Liver (tissue), 9 donors: Measurements from ENCODE around the gene HSPA12B. TPM values are rescaled to one million over a fixed set of nuclear protein-coding genes. Genes with fewer than 3 reads are reported as not detected.

Experiments
- DNase-seq: peaks from one replicate; pipeline ENCODE4 v3.0.0-alpha.2; 2017; ENCODE audit warnings: low spot score
- H3K27ac ChIP-seq, 2 donors: one replicate each; pipeline ENCODE4 v1.7.0; 2013; ENCODE audit warnings: inconsistent platforms in 2 of 2, low read length in 2 of 2, control low read depth in 1 of 2, low read depth in 1 of 2, mild to moderate bottlenecking in 1 of 2
- H3K27me3 ChIP-seq, 4 donors: one replicate each; pipeline versions ENCODE4 v1.6.1 to v1.7.0; 2013; ENCODE audit warnings: low read length in 3 of 4, inconsistent platforms in 1 of 4, mild to moderate bottlenecking in 1 of 4, moderate library complexity in 1 of 4; ENCODE audit not compliant: control insufficient read depth in 4 of 4, insufficient read depth in 4 of 4
- H3K36me3 ChIP-seq, 4 donors: one replicate each; pipeline versions ENCODE4 v1.6.1 to v1.7.0; 2013; ENCODE audit warnings: low read length in 3 of 4, mild to moderate bottlenecking in 3 of 4, low read depth in 1 of 4, moderate library complexity in 1 of 4; ENCODE audit not compliant: control insufficient read depth in 4 of 4, insufficient read depth in 3 of 4
- H3K4me1 ChIP-seq, 4 donors: one replicate each; pipeline versions ENCODE4 v1.6.1 to v1.7.0; 2013; ENCODE audit warnings: low read length in 3 of 4, mild to moderate bottlenecking in 3 of 4, moderate library complexity in 1 of 4; ENCODE audit not compliant: control insufficient read depth in 4 of 4, insufficient read depth in 4 of 4
- H3K4me3 ChIP-seq, 3 donors: one replicate each; pipeline versions ENCODE4 v1.6.1 to v1.7.0; 2013; ENCODE audit warnings: low read length in 3 of 3, control low read depth in 1 of 3, low read depth in 1 of 3, mild to moderate bottlenecking in 1 of 3
- H3K9ac ChIP-seq, 2 donors: one replicate each; pipeline ENCODE4 v1.7.0; 2013; ENCODE audit warnings: low read length in 2 of 2, mild to moderate bottlenecking in 2 of 2, moderate library complexity in 2 of 2, control low read depth in 1 of 2, low read depth in 1 of 2
- H3K9me3 ChIP-seq, 4 donors: one replicate each; pipeline versions ENCODE4 v1.6.1 to v1.7.0; 2013; ENCODE audit warnings: low read length in 3 of 4; ENCODE audit not compliant: control insufficient read depth in 4 of 4
- ATF3 ChIP-seq: IDR thresholded peaks from 2 replicates; pipeline ENCODE4 v1.6.1; 2016; ENCODE audit warnings: antibody characterized with exemption
- CTCF ChIP-seq: fragments of 150-350 bp; IDR thresholded peaks from 2 replicates; pipeline ENCODE4 v1.5.1; 2017; ENCODE audit warnings: improper control_type of control experiment, low read depth, low read length; ENCODE audit not compliant: missing input control
- EGR1 ChIP-seq, 2 donors: IDR thresholded peaks; 2 replicates each; pipeline ENCODE4 v1.6.1; 2016 to 2018; ENCODE audit warnings: antibody characterized with exemption in 2 of 2, low read depth in 2 of 2
- FOXA2 ChIP-seq: IDR thresholded peaks from 2 replicates; pipeline ENCODE4 v1.6.1; 2016; ENCODE audit warnings: antibody characterized with exemption
- GABPA ChIP-seq, 2 donors: IDR thresholded peaks in 1 of 2; conservative IDR thresholded peaks in 1 of 2; 2 replicates each; pipeline ENCODE4 v1.6.1; 2016; ENCODE audit warnings: antibody characterized with exemption in 2 of 2, mild to moderate bottlenecking in 1 of 2, moderate library complexity in 1 of 2
- HNF4A ChIP-seq, 2 donors: conservative IDR thresholded peaks; 2 replicates each; pipeline ENCODE4 v1.6.1; 2016; ENCODE audit warnings: antibody characterized with exemption in 2 of 2, mild to moderate bottlenecking in 2 of 2
- HNF4G ChIP-seq: IDR thresholded peaks from 2 replicates; pipeline ENCODE4 v1.6.1; 2016; ENCODE audit warnings: antibody characterized with exemption
- JUND ChIP-seq, 2 donors: IDR thresholded peaks; 2 replicates each; pipeline ENCODE4 v1.6.1; 2016; ENCODE audit warnings: antibody characterized with exemption in 2 of 2
- MAX ChIP-seq: IDR thresholded peaks from 2 replicates; pipeline ENCODE4 v1.6.1; 2016; ENCODE audit warnings: antibody characterized with exemption
- NR2F2 ChIP-seq: IDR thresholded peaks from 2 replicates; pipeline ENCODE4 v1.6.1; 2016; ENCODE audit warnings: antibody characterized with exemption
- RAD21 ChIP-seq, 2 donors: IDR thresholded peaks; 2 replicates each; pipeline ENCODE4 v1.6.1; 2016; ENCODE audit warnings: antibody characterized with exemption in 2 of 2, mild to moderate bottlenecking in 2 of 2
- REST ChIP-seq: IDR thresholded peaks from 2 replicates; pipeline ENCODE4 v1.6.1; 2016; ENCODE audit warnings: antibody characterized with exemption, mild to moderate bottlenecking
- RXRA ChIP-seq, 2 donors: IDR thresholded peaks; 2 replicates each; pipeline ENCODE4 v1.6.1; 2017 to 2018; ENCODE audit warnings: antibody characterized with exemption in 2 of 2, mild to moderate bottlenecking in 1 of 2
- SP1 ChIP-seq: IDR thresholded peaks from 2 replicates; pipeline ENCODE4 v1.6.1; 2018; ENCODE audit warnings: antibody characterized with exemption, mild to moderate bottlenecking
- TAF1 ChIP-seq: conservative IDR thresholded peaks from 2 replicates; pipeline ENCODE4 v1.6.1; 2016; ENCODE audit warnings: antibody characterized with exemption, mild to moderate bottlenecking
- ZBTB33 ChIP-seq: IDR thresholded peaks from 2 replicates; pipeline ENCODE4 v1.6.1; 2016; ENCODE audit warnings: antibody characterized with exemption
- WGBS: extraction: QIAGEN DNeasy Blood & Tissue Kit; methylation state at CpG from one replicate; pipeline ENCODE4 v1.1.7; 2013; 5-methylcytosine and 5-hydroxymethylcytosine counted together
- polyA plus RNA-seq, 2 donors: library from polyadenylated mRNA; stranded (reverse) in 1 of 2; unstranded in 1 of 2; fragments of 200-250 nt in 1 of 2; fragments of >200 nt in 1 of 2; fragmentation: Nextera tagmentation in 1 of 2; extraction: Ambion mirVana in 1 of 2; gene quantifications; one replicate each; pipeline versions ENCODE4 v1.2.1 to v1.2.3, GENCODE V29; 2013 to 2015
- total RNA-seq, 2 donors: library from RNA; depleted of rRNA; stranded (reverse); fragments of >200 nt; gene quantifications; one replicate each; pipeline ENCODE4 v1.2.3, GENCODE V29; 2014
- donor health status: healthy.
- donor health status: healthy.
- donor health status: healthy.
- donor health status: healthy.
- donor health status: healthy.

Gene HSPA12B
- total and polyA plus RNA-seq, 4 donors: 0.72 to 1.8 (median 0.87) TPM

- Histone ChIP-seq H3K36me3 (peaks cover 0 to 5% (median 0%) of the 10 kb centered on the region in 4 donors), H3K9ac (no peak overlapping the region), H3K4me1 (peaks cover 18 to 45% (median 35%) of the 10 kb centered on the region in 4 donors), H3K4me3 (no peak overlapping the region), H3K9me3 (no peaks in the 10 kb centered on the region), H3K27ac (no peak overlapping the region), H3K27me3 (no peaks in the 10 kb centered on the region)
- 83% methylated on average over 2 of the region's 2 CpGs for WGBS
- no peak for DNase-seq
- no peak for TF ChIP-seq RAD21 (IDR thresholded peaks at IDR 0.05)
- TF ChIP-seq EGR1 (IDR thresholded peaks at IDR 0.05; ENCODE audit: low read depth in 2 of 2): no peak
- no peak for TF ChIP-seq NR2F2
- TF ChIP-seq GABPA (IDR thresholded peaks at IDR 0.05 in 1 of 2, conservative IDR thresholded peaks at IDR 0.05 in 1 of 2): no peak
- no peak for TF ChIP-seq HNF4G
- TF ChIP-seq FOXA2: no peak
- TF ChIP-seq SP1: no peak
- TF ChIP-seq JUND (IDR thresholded peaks at IDR 0.05): no peak
- TF ChIP-seq ZBTB33: no peak
- no peak for TF ChIP-seq TAF1
- TF ChIP-seq CTCF: no peak
- TF ChIP-seq ATF3: no peak
- TF ChIP-seq REST: no peak
- no peak for TF ChIP-seq MAX
- no peak for TF ChIP-seq RXRA (IDR thresholded peaks at IDR 0.05)
- no peak for TF ChIP-seq HNF4A (conservative IDR thresholded peaks at IDR 0.05)
Measured at GRCh38 chr20:3783068-3783489, 50.6 kb downstream of the HSPA12B start.
